GM21390 (cell line): ENCODE measurements around the gene CPNE5.

Experiments
- ATAC-seq: cut with Tn5 transposase; IDR thresholded peaks from one replicate; pipeline ENCODE4 v1.9.1; 2021; ENCODE audit not compliant: unreplicated experiment

Gene CPNE5

DNA sequence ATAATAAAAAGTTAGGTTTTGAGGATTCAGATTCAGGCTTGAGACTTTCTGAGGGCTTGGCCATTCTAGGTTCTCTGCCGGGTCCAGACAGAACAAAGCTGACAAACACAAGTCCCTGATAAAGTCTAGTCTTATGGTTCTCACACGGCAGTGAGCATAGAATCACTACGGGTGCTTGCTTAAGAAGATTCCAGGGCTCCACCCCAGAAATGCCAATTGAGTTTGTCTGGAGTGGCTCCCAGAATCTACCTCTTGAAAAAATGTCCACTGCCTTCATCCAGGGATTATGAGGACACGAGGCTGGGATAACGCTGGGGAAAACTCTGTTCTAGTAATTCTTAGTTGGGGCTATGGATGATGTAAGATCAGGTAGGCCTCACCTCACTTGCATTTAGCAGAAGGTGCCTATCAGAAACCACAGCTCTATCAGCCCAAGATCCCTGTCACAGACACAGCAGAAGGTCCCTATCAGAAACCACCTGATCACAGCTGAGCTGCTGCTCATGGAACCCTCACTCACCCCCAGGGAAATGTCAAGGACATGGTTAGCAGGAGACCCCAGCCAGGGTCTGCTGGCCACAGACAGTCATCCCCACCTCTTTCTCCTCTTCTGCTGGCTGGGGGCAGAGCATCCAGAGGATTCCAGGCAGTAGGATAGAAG is 89.3 kb downstream of the CPNE5 start:
- no peak for ATAC-seq

- ATAC-seq = no peak
Measured at GRCh38 chr6:36746251-36746650, 93.0 kb downstream of the CPNE5 start.

DNA sequence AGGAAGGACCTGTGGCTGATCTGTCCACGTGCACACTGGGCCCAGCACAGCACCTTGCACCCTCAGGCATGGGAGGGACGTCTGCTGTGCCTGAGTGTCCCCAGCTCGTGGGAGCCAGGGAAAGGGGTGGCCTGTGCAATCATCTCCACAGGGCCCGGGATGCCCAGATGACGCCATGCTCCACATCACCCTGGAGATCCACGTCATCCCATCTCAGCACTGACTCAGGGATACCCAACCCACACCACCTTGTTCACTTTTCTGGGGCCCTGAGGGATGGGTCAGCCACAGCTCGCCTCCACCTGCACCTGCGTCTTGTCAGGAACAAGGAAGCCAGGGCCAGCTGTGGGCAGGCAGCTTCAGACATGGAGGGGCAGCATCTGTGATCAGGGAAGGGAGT is 93.4 kb downstream of the CPNE5 start:
- ATAC-seq = no peak

- ATAC-seq = no peak
Measured at GRCh38 chr6:36745283-36745682, 94.0 kb downstream of the CPNE5 start.

DNA sequence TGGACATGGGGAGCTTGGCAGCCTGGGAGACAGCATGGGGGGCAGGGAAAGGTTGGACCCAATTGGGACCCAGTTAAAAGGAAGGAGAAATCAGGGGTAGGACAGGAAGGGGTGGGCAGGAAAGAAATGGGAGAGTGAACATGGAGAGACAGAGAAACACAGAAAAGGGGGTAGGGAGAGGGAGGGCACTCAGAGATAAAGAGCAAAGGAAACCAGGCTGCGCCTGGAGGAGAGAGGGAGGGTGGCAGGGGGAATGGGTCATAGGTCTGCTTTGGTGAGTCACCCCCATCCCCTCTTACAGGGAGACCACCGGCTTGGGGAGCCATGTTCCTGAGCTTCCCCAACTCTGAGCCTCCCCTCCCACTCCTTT is 95.0 kb downstream of the CPNE5 start:
- no peak for ATAC-seq

DNA sequence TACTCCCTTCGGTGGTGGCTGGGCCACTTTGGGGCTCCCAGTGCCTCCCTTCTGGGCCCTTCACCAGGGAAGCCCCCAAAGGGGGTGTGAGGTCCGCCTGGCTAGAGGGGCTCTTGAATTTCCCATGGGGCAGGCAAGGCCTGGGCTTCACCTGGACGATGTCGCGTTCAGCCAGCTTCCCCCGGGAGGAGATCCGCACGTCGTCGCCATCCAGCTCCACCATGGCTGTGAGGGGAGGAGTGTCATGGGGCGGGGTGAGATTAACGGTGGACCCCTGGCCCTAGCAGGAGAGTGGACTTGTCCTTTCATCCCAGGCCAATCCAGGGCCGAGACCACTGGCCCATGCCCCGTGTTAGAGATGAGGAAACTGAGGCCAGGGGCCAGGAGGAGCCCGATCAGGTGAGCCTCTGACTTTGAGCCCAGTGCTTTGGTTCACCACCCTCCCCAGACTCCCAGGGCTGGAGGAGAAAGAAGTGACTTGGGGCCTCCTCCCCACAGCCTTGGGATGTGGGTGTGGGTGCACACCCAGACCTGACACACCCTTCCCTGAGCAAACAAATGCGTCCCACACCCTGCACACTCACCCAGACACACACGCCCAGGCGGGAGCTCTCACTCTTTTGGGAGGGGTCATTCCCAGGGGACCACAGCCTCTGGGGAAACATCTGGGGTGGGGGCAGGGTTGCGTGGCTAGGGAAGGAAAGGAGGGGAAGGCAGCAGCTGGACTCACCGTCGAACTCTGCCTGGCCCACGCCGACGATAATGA is 95.5 kb downstream of the CPNE5 start:
- no peak for ATAC-seq

DNA sequence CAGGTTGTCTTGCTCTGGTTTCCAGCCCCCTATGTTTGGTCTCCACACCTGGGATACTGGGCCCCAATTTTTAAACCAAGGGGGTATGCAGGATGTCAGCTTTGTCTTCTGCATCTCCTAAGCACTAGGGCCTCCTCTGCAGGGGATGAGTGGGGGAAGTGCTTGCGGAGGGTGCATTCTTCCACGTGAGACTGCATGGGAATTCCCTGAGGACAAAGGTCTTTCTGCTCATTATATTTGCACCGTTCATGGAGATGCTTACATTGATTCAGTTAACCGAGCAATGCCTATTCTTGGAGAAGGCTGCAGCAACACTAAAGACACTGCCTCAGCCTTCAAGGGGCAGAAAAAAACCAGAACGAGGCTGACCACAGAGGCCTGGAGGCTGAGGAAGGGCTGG is 96.2 kb downstream of the CPNE5 start:
- ATAC-seq = no peak

DNA sequence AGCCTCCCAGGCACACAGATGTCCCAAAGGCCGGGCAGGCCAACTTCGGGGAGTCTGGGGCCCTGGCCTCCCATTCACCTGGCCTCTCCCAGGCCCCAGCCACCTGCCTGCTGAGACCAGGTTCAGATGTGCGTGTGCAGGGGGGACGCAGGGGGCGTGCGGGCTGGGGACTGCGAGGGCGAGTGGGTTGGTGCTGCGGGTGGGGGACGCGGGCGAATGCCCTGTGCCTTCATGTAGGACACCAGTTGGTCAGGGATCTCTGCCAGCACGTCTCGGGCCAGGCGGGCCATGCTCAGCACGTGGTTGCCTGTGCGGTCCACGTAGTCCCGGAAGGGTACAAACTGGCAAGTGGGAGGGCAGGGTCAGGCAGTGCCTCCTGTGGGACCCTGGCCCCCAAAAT is 97.1 kb downstream of the CPNE5 start:
- ATAC-seq = no peak

DNA sequence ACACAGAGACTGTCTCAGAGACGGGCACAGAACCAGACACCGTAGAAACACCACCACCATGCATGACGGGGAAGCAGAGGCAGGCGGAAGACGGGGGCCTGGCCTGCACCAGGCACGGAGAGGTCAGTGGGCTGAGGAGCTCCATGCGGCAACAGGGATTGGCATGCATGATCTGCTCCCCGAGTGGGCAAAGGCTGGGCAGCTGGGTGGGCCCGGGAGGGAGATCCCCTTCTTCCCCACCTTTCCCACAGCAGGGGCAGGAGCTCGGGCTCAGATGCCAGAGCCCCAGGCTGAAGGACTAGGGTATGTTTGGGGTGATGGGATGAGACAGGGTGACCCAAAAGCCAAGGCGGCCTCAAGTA is 98.4 kb downstream of the CPNE5 start:
- no peak for ATAC-seq

DNA sequence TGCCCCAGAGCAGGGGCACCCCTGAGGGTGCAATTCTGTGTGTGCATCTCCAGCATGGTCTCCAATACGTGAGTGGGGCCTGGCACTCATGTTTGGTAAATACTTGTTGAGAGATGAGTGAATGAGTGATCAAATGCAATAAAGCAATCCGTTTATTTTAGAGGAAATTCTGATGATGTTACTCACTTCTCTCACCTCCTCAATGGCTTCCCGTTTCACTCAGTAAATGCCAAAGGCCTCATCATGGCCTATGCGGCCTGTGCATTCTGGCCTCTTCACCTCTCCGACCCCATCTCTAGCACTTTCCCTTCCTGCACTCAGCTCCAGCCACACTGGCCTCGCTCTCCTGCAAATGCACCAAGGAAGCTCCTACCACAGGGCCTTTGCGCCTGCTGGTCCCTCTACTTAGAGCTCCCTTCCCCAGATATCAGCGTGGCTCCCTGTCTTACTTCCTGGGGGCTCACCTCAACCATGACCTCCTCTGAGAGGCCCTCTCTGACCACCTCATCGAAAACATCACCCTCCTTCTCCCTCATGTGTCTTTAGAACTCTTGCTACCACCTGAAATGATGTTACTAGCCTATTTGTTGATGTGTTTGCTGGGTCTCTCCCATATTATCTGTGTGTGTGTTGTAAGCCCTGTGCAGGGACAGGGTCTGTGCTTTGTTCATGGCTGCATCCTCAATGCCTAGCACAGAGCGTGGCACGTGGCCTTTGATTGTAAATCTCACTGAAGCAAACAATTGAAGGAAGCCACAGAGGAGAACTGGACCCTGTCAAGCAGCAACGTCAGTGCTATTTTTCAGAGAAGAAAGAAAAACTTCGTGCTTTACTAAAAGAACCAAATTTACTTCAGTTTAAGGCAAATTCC is 99.1 kb downstream of the CPNE5 start:
- ATAC-seq = no peak

- ATAC-seq = no peak
Measured at GRCh38 chr6:36738108-36738507, 101.1 kb downstream of the CPNE5 start.

DNA sequence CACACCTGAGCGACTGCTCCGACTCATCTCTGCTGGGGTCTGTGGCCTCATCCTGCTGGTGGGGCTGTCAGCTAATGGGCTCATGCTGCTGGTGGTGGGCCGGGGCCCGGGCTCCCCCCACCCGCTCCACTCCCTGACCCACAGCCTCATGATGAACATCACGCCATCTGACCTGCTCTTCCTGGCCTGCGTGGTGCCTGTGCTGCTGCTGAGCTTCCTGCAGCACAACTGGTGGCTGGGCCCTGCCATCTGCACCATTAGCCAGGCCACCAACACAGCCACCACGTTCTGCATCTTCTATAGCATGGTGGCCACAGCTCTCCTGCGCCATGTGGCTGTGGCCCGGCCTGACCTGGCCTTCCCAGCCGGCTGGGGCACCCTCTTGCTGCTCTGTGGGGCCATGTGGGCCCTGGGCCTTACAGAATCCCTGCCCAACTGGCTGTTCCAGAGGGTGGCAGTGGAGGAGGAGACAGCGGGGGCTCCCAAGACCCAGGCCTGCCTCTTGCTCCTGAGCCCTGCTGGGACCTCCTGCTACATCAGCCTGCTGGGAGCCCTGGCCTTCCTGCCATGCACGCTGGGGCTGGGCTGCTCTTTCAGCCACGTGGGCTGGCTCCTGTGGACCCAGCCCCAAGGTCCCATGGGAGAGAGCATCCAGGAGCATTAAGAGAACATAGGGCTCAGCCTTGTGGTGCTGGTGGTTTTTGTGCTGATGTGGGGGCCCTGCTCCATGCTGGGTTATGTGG is 102.0 kb downstream of the CPNE5 start:
- ATAC-seq = no peak

DNA sequence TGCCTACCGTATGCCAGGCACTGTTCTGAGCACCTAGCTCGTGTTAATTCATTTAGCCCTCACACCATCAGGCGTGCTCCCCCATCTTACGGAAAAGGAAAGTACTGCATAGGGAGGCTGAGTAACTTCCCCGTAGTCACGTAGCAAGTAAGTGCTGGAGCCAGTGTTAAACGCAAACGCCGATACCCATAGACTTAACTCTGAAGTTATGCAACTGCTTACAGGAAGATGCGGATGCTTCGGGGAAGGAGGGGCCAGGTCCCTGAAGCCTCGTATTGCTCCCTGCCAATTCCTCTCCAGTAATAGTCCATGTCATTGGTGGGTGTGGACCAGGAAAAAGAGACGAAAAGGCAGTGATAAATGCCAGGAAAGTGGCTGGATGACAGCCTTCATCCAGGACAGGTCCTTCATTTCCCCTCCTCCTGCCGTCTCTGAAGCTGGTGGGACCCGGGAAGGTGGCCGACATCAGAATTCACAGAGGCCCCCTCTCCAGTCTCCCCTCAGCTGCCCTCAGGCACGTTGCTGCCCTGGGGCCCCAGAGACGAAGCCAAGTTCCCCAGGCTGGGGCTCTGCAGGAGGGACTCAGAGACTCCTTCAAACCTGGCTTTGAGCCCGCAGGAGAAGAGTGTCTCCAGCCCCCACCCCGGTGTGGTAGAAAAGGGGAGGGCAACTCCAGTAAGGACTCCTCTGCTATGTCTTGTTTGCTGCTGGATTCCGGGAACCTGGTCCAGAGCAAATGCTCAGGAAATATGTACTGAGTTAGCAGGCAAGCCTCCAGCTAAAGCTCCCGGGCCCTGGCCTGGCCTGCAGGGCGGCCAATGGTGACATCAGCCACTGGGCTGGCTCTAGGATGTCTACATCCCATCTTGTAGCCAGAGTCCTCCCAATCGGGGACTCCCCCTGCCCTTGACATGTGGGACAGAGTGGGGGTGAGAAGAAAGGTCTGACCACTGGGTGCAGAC is 103.9 kb downstream of the CPNE5 start:
- no peak for ATAC-seq

- ATAC-seq = no peak
Measured at GRCh38 chr6:36734486-36735060, 104.7 kb downstream of the CPNE5 start.

- ATAC-seq = no peak
Measured at GRCh38 chr6:36733300-36733699, 105.9 kb downstream of the CPNE5 start.

- ATAC-seq = no peak
Measured at GRCh38 chr6:36731622-36732310, 107.5 kb downstream of the CPNE5 start.

DNA sequence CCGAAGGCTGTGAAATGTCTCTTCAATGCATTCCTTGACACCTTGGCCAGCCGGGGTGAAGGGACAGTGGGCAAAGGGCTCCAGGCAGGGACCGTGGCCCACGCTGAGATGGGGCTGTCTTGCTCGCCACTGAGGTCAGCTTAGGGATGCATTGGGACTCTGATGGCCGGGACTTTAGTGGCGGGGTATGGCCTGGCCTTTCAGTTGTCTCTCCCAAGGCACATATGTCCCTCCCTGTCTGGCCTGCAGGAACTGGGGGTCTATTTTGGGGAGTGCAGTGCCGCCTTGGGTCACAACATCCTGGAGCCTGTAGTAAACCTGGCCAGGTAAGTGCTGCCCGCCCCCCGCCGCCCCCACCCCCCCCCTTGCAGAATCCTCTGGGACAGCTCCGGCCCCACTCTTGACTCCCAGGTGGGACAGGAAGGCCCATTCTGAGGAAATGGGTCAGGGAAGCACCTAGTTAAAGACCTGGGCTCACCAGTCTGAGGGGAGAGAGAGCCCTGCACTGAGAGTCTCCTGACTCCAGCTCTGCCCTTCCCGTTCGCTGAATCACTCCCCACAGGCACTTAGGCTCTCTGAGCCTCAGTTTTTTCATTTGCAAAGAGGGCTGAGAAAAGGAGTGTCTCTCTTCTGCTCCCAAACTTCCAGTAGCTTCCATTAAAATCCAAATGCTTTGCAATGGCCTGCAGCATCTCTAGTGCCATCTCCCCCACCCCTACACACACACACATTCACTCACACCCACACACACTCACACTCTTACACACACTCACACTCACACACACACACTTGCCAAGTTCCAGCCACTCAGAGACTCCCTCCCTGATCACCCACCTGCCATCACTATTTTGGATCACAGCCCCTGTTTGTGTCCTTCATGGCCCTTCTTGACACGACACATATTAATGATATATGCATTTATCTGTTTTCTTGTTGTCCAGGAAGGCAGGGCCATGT is 108.5 kb downstream of the CPNE5 start:
- ATAC-seq = no peak

DNA sequence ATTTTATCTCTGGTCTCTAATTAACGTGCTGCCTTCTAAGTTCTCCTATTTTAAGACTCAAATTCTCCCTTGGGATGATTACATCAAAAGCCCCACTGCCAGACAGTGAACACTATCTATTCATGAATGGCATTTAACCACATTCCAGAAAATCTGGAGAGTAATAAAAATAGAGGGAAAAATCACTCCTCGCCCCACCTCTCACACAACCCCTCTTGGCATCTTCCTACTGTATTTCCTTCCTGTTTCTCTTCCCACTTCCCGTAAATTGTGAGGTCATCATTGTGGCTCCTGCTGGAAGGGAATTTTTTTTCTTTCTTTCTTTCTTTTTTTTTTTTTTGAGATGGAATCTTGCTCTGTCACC is 110.1 kb downstream of the CPNE5 start:
- ATAC-seq = no peak
